Endothelial cell of umbilical vein (primary cell): ENCODE measurements around the gene C4A. TPM values are rescaled to one million over a fixed set of nuclear protein-coding genes. Genes with fewer than 3 reads are reported as not detected.

Experiments used
- BruUV-seq: library from RNA; stranded (reverse); fragments of 400-500 nt; replicated peaks from 2 replicates; lab custom pipeline; 2021; lab: Mats Ljungman, UMichigan
- CTCF ChIA-PET: fragments of 300-600, 350-600 bp; sonication (Branson Sonifier 250); formaldehyde crosslinking; loops from one replicate; lab custom pipeline; 2021; ENCODE audit warnings: antibody characterized with exemption, inconsistent platforms; lab: Charles Lee
- POLR2A ChIA-PET: fragments of 300-600, 350-600 bp; sonication (Branson Sonifier 250); formaldehyde crosslinking; loops from one replicate; lab custom pipeline; 2021; ENCODE audit warnings: antibody characterized with exemption, inconsistent platforms; lab: Charles Lee
- DNase-seq: peaks from one replicate; pipeline ENCODE4 v3.0.0-alpha.2; 2011; ENCODE audit warnings: low read depth, low spot score
- FAIRE-seq: peaks from 2 replicates; lab custom pipeline; 2011; peaks lifted over from hg19 to GRCh38; lab: Jason Lieb, UNC
- H2AFZ ChIP-seq: 2 replicates; pipeline ENCODE4 v1.6.0; 2012; ENCODE audit warnings: low read depth, low read length, control low read depth, inconsistent platforms
- H3K27ac ChIP-seq: 2 replicates; pipeline ENCODE4 v1.5.1; 2011; ENCODE audit warnings: low read depth, mild to moderate bottlenecking, control low read depth, low read length, moderate library complexity; ENCODE audit not compliant: insufficient read depth
- H3K27me3 ChIP-seq, 2 experiments: 2 replicates each; pipeline versions ENCODE4 v1.6.0 to v1.6.1; 2011; ENCODE audit warnings: low read length in 2 of 2, mixed read lengths in 1 of 2; ENCODE audit not compliant: control insufficient read depth in 2 of 2, insufficient read depth in 2 of 2
- H3K36me3 ChIP-seq, 2 experiments: 2 replicates in 1 of 2; 3 replicates in 1 of 2; pipeline ENCODE4 v1.5.1; 2011; ENCODE audit warnings: low read length in 2 of 2, mild to moderate bottlenecking in 1 of 2, moderate library complexity in 1 of 2; ENCODE audit not compliant: control insufficient read depth in 2 of 2, insufficient read depth in 2 of 2; ENCODE audit errors: extremely low read depth in 1 of 2
- H3K4me1 ChIP-seq: 3 replicates; pipeline ENCODE4 v1.5.1; 2011; ENCODE audit warnings: mild to moderate bottlenecking, low read length; ENCODE audit not compliant: control insufficient read depth, insufficient read depth; ENCODE audit errors: extremely low read depth
- H3K4me2 ChIP-seq: 2 replicates; pipeline ENCODE4 v1.6.1; 2011; ENCODE audit warnings: low read length, control low read depth, mixed read lengths; ENCODE audit not compliant: insufficient read depth
- H3K4me3 ChIP-seq, 3 experiments: fragments of 200-600 bp in 1 of 3; sonication (generic), shearing (Covaris generic) in 1 of 3; replicated peaks in 1 of 3; 2 replicates each; pipeline ENCODE4 v1.5.1; 2011 to 2016; ENCODE audit warnings: control low read depth in 3 of 3, low read length in 3 of 3, mild to moderate bottlenecking in 2 of 3, inconsistent platforms in 1 of 3, low read depth in 1 of 3, moderate library complexity in 1 of 3; ENCODE audit not compliant: insufficient read depth in 1 of 3
- H3K79me2 ChIP-seq: 2 replicates; pipeline ENCODE4 v1.6.0; 2012; ENCODE audit warnings: low read length, inconsistent platforms; ENCODE audit not compliant: control insufficient read depth, insufficient read depth
- H3K9ac ChIP-seq: replicated peaks from 2 replicates; pipeline ENCODE3; 2011; ENCODE audit warnings: low read length, control low read depth; ENCODE audit not compliant: insufficient read depth; ENCODE audit errors: extremely low read depth
- H3K9me1 ChIP-seq: replicated peaks from 3 replicates; pipeline ENCODE4 v1.6.0; 2011; ENCODE audit warnings: mild to moderate bottlenecking, low read length; ENCODE audit not compliant: control insufficient read depth, insufficient read depth; ENCODE audit errors: extremely low read depth
- H3K9me3 ChIP-seq: replicated peaks from 2 replicates; pipeline ENCODE4 v1.5.1; 2012; ENCODE audit warnings: low read length, inconsistent platforms; ENCODE audit not compliant: control insufficient read depth, insufficient read depth
- H4K20me1 ChIP-seq: replicated peaks from 2 replicates; pipeline ENCODE3; 2011; ENCODE audit warnings: mild to moderate bottlenecking, low read length; ENCODE audit not compliant: control insufficient read depth, insufficient read depth; ENCODE audit errors: extremely low read depth
- CTCF ChIP-seq, 2 donors: IDR thresholded peaks; 1 replicate in 1 of 2; 2 replicates in 1 of 2; pipeline ENCODE4 v1.5.1; 2011; ENCODE audit warnings: low read length in 2 of 2, mild to moderate bottlenecking in 2 of 2, moderate library complexity in 2 of 2, control low read depth in 1 of 2, inconsistent platforms in 1 of 2, low read depth in 1 of 2; ENCODE audit not compliant: insufficient read depth in 1 of 2; ENCODE audit errors: extremely low read depth in 1 of 2
- EZH2 ChIP-seq: IDR thresholded peaks from 2 replicates; pipeline ENCODE4 v1.6.1; 2012; ENCODE audit warnings: borderline replicate concordance, low read depth, mild to moderate bottlenecking, moderate library complexity, low read length, inconsistent platforms; ENCODE audit not compliant: severe bottlenecking
- FOS ChIP-seq: IDR thresholded peaks from 2 replicates; pipeline ENCODE4 v1.6.1; 2011; ENCODE audit warnings: mild to moderate bottlenecking, low read length, moderate library complexity, borderline replicate concordance; ENCODE audit not compliant: insufficient read depth
- GATA2 ChIP-seq: IDR thresholded peaks from 2 replicates; pipeline ENCODE4 v1.7.0; 2011; ENCODE audit warnings: low read depth, mild to moderate bottlenecking, moderate library complexity, mixed read lengths, low read length; ENCODE audit not compliant: insufficient read length, insufficient read depth
- JUN ChIP-seq: IDR thresholded peaks from 2 replicates; pipeline ENCODE4 v1.6.1; 2011; ENCODE audit warnings: borderline replicate concordance, low read depth; ENCODE audit not compliant: insufficient read length, insufficient read depth
- MAX ChIP-seq: IDR thresholded peaks from 2 replicates; pipeline ENCODE4 v1.6.1; 2011; ENCODE audit not compliant: insufficient read depth, insufficient read length
- MYC ChIP-seq: IDR thresholded peaks from one replicate; pipeline ENCODE4 v1.6.1; 2011; ENCODE audit warnings: mild to moderate bottlenecking, low read depth, low read length
- POLR2A ChIP-seq: IDR thresholded peaks from 2 replicates; pipeline ENCODE4 v1.6.1; 2012; ENCODE audit warnings: low read depth, mild to moderate bottlenecking, control low read depth, low read length
- POLR2AphosphoS5 ChIP-seq: IDR thresholded peaks from 2 replicates; pipeline ENCODE4 v1.6.1; 2012; ENCODE audit warnings: low read depth, mild to moderate bottlenecking, control low read depth, low read length, moderate library complexity; ENCODE audit not compliant: insufficient read depth
- dilution Hi-C: fragments of 300-500 bp; cut with MboI; formaldehyde crosslinking; loops from one replicate; pipeline ENCODE4 v1.15.0; 2019; ENCODE audit warnings: low sequenced_read_pairs; ENCODE audit not compliant: extremely low pct_ligation_motif_present
- intact Hi-C: fragments of 100-400 bp; cut with micrococcal nuclease; formaldehyde crosslinking; loops from one replicate; pipeline ENCODE4 v1.10.0; 2022
- polyA plus RNA-seq, 4 experiments: library from polyadenylated mRNA; depleted of rRNA in 3 of 4; stranded (reverse) in 3 of 4; unstranded in 1 of 4; fragments of >200 nt; gene quantifications; 2 replicates each; pipeline versions ENCODE4 v1.2.1 to v1.2.3, GENCODE V29; 2011 to 2012; ENCODE audit warnings: missing spikeins in 1 of 4
- total RNA-seq: library from RNA; stranded (reverse); gene quantifications from 2 replicates; pipeline ENCODE4 v1.2.3, GENCODE V29; 2021

C4A gene
- total and polyA plus RNA-seq, 2 donors (not counting 3 experiments of a cell fraction or from before 2014, with no cell fraction given), result 5.2 to 5.7 TPM

- intact Hi-C loops, result no loop called here
- CTCF ChIA-PET, result no interaction called here
Measured at GRCh38 chr6:31947864-31948263, 34.0 kb upstream of the C4A start.

More at GRCh38 chr6:31947864-31948263, 34.0 kb upstream of the C4A start:
- Histone ChIP-seq H4K20me1 (no peaks in the 10 kb centered on the region), H3K9me1 (no peaks in the 10 kb centered on the region), H3K79me2 (no peaks in the 10 kb centered on the region), H3K4me3 (no peak overlapping the region), H3K27ac (no peak overlapping the region), H3K9me3 (no peaks in the 10 kb centered on the region), H3K27me3 (peaks cover 0 to 6% of the 10 kb centered on the region in 2 experiments), H2AFZ (no peak overlapping the region), H3K4me2 (no peak overlapping the region), H3K4me1 (peaks cover 3% of the 10 kb centered on the region), H3K36me3 (peaks cover 11% of the 10 kb centered on the region in 2 experiments), H3K9ac (no peak overlapping the region)
- FAIRE-seq (no peak), DNase-seq (no peak)
- BruUV-seq, result no TSS peak
- dilution Hi-C loops, result no loop called here
- POLR2A ChIA-PET, result no interaction called here
- TF ChIP-seq POLR2A (no peak), MYC (no peak), JUN (no peak), CTCF (IDR thresholded peaks at IDR 0.05; ENCODE audit: extremely low read depth in 1 of 2, insufficient read depth in 1 of 2, low read depth in 1 of 2, low read length in 2 of 2) (no peak), MAX (no peak), EZH2 (no peak), GATA2 (no peak), POLR2AphosphoS5 (no peak), FOS (no peak)
